GM12801 (cell line): ENCODE results near the gene SCCPDH.

Source experiments
- TF ChIP-seq, protein P1 (sequence below): IDR thresholded peaks from one replicate; pipeline ENCODE4 v1.5.1; 2011; ENCODE audit warnings: control low read depth; ENCODE audit not compliant: insufficient read length; ENCODE audit errors: extremely low read depth

The SCCPDH gene

DNA sequence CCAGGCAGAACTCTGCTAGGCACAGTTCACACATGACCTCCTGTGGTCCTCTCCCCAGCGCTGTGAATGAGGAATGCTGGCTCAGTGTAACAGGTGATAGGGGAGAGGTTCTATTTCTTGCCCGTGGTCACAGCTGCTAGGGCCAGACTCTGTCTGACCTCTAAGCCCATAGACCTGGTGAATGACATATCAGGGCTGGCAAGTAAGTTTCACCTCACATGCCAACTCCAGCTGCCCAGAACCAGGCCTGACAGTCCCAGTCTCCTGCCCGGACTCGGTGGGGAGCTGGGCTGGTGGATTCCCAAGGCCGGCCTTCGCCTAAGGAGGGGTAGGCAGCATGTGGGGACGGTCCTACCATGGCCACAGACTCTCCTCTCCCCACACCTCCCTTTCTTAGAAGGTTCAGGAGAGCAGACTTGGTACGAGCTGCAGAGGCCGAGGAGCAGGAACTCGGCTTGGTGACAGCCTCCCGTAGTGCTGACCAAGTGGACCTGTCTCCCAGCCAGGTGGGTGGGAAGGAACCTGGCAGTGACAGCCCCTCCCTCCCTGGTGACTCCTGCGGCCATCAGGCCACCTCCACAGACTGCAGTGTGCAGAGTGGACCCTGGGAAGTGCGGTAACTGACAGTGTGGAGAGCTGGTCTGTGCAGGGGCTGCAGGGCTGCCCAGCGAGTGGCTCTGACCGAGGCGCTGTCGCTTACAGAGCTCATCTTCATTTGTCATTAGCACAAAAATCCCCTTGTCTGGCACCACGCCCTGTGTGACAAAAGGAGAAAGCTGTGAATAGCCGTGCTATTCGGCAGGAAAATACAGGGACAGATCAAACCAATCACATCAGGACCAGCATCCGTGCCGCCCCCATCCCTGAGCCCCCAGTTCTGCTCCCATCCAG lies 74.6 kb downstream of the SCCPDH start:
- TF ChIP-seq, protein P1, sequence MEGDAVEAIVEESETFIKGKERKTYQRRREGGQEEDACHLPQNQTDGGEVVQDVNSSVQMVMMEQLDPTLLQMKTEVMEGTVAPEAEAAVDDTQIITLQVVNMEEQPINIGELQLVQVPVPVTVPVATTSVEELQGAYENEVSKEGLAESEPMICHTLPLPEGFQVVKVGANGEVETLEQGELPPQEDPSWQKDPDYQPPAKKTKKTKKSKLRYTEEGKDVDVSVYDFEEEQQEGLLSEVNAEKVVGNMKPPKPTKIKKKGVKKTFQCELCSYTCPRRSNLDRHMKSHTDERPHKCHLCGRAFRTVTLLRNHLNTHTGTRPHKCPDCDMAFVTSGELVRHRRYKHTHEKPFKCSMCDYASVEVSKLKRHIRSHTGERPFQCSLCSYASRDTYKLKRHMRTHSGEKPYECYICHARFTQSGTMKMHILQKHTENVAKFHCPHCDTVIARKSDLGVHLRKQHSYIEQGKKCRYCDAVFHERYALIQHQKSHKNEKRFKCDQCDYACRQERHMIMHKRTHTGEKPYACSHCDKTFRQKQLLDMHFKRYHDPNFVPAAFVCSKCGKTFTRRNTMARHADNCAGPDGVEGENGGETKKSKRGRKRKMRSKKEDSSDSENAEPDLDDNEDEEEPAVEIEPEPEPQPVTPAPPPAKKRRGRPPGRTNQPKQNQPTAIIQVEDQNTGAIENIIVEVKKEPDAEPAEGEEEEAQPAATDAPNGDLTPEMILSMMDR, result no peak

DNA sequence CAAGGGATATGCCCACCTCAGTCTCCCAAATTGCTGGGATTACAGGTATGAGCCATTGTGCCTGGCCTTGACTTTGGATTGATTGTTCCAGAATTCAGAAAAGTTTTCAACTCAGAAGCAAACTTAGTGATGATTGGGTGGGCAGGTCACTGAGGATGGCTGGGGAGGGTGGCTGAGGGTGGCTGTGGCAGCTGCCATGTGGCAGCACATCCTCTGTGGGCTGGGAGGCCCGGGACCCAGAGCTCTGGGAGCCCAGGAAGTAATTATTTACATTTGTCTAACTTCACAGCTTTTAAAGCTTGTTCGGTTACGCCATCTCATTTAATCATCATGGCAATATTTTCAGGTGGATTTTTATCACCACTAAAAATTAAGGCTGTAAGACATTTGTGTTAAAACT lies 76.1 kb downstream of the SCCPDH start:
- TF ChIP-seq, protein P1, result no peak

DNA sequence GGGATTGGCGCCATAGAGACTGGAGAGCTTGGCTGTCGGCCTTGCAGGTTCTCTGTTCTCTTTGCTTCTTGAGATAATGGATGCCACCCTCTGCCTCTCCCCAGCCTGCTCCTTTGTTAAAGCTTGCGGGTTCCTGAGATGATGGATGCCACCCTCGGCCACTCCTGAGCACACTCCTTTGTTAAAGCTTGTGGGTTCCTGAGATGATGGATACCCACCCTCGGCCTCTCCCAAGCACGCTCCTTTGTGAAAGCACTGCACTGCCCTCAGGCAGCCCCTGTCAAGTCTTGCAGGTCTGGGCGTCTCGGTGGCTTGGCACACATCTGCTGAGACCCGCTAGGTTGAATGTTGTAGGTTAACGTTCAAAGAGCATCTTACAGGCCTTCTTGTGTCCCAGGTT lies 76.5 kb downstream of the SCCPDH start:
- TF ChIP-seq, protein P1, result no peak

DNA sequence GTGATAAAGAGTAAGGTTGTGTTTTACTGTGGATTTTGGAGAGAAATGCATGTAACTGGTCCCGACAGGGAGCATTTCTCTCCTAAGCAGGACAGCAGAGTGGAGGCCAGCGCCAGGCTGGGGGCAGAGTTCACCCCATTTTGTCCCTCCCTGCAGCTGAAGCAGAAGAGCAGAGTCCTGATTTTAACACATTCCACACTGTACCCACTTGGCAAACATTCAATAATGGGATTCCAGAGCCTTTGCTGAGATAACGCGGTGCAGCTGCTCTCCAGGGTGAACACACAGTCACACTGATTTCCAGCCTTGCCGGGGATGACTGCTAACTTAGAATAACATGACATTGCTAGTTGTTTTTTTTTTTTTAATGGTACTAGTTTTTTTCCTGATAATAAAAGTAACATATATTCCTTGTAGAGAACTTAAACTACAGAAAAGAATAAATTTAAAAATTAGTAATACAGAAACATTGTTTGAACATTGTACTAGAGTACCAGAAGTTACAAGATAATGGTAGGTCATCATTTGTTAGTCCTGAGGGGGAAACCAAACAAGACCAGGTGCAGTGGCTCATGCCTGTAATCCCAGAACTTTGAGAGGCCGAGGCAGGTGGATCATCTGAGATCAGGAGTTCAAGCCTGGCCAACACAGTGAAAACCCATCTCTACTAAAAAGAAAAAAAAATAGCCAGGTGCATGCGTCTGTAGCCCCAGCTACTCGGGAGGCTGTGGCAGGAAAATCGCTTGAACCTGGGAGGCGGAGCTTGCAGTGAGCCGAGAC lies 77.2 kb downstream of the SCCPDH start:
- TF ChIP-seq, protein P1, result no peak

DNA sequence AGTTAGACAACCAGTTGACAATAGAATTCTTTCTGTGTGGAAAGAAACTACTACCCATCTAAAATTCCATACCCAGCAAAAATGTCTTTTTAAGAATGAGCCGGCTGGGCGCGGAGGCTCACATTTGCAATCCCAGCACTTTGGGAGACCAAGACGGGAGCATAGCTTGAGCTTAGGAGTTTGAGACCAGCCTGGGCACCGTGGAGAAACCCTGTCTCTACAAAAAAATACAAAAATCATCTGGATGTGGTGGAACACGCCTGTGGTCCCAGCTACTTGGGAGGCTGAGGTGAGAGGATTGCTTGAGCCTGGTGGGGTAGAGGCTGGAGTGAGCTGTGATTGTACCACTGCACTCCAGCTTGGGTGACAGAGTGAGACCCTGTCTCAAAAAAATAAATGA lies 79.2 kb downstream of the SCCPDH start:
- TF ChIP-seq, protein P1, result no peak

DNA sequence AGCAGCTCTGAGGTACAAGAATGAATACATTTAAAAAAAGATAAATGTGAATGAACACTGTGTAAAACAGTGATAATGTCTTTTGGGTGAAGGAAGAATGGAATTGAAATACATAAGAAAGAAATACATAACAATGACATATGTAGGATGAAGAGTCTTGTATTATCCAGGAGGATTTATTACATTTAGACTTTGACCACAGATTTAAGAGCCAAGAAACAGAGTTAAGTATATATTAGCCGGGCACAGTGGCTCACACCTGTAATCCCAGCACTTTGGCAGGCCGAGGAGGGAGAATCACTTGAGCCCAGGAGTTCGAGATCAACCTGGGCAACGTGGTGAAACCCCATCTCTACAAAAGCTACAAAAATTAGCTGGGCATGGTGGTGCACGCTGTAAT lies 79.7 kb downstream of the SCCPDH start:
- TF ChIP-seq, protein P1, result no peak

DNA sequence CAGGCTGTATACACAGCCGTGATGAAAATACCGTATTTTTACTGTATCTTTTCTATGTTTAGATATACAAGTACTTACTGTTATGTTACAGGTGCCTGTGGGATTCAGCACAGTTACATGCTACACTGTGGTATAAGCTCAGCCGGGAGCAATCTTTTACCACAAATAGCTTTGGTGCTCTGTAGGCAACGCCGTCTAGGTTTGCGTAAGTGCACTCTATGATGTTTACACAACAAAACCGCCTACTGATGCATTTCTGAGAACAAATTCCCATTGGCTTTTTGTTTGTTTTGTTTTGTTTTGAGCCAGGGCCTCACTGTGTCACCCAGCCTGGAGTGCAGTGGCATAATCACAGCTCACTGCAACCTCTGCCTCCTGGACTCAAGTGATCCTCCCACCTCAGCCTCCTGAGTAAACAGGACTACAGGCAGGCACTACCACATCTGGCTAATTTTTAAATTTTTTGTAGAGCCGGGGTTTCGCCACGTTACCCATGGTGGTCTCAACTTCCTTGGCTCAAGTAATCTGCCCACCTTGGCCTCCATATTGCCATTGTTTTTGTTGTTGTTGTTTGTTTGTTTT lies 81.0 kb downstream of the SCCPDH start:
- TF ChIP-seq, protein P1, result no peak
